ENCODE data around the gene MAN1A1. TPM values are rescaled to one million over a fixed set of nuclear protein-coding genes. Genes with fewer than 3 reads are reported as not detected.

Gene MAN1A1
- polyA plus RNA-seq, 2 of the 4 experiments (the other 2 are of a cell fraction): 0.05 TPM; not detected in 1

DNA sequence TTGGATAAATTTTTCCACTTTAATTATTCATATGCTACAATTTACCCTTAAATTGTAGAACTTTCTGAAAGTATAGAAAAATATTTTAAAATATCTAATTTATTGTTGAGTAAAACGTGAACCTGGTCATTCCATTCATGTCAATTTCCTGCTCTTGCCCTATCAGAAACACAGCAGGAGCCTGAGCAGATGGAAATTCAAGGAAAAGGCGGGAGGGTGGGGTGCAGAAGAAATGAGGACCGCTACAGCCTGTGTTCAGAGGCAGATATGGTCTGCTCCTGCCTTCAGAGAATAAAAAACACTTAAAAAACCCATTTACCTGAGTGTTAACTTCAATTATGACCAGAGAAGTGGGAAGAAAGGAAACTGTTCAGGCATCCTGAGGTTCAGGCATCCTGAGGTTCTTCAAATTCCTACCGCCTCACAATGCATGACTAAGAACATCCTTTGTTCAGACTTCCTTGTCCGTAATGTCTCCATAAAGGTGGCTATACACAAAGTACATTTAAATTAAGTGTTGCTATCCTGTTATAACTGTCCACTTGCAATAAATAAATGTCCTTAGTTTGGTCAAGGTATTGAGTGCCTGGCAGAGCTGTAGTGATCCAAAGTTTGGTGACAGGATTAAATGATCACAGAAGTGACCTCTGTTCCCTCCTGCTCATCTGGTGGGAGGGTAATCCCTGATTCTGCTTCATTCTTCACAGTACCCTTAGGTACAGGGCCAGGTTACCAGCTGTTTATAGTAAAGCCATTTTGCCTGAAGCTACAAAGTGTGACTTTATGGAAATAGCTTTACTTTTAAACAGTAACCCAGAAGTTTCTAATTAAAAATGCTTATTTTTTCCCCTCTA lies 109.1 kb downstream of the MAN1A1 start:
- no peak overlapping the region for H3K4me3 ChIP-seq
- FAIRE-seq (no peak), DNase-seq (ENCODE audit: low read depth in 1 of 2, low spot score in 1 of 2) (no peak), ATAC-seq (no peak)
- H3K4me1 ChIP-seq: no peaks in the 10 kb centered on the region
- H3K9me3 ChIP-seq: no peaks in the 10 kb centered on the region
- WGBS (ENCODE audit: missing lambda C conversion rate): 19% methylated on average over 5 of the region's 5 CpGs
- no peak overlapping the region for H3K27ac ChIP-seq
- H3K4me2 ChIP-seq: no peak overlapping the region
- TF ChIP-seq JUN (IDR thresholded peaks at IDR 0.05): no peak
- no peak for TF ChIP-seq HOXB13 (CRISPR knock-in tag; IDR thresholded peaks at IDR 0.05; ENCODE audit: low read depth)
- no peak for TF ChIP-seq RAD21 (conservative IDR thresholded peaks at IDR 0.05 in 1 of 2, IDR thresholded peaks at IDR 0.05 in 1 of 2)
- no peak for TF ChIP-seq HOXA7 (CRISPR knock-in tag; IDR thresholded peaks at IDR 0.05)
- ChIA-PET CTCF (no interaction called here), POLR2A (no interaction called here)

DNA sequence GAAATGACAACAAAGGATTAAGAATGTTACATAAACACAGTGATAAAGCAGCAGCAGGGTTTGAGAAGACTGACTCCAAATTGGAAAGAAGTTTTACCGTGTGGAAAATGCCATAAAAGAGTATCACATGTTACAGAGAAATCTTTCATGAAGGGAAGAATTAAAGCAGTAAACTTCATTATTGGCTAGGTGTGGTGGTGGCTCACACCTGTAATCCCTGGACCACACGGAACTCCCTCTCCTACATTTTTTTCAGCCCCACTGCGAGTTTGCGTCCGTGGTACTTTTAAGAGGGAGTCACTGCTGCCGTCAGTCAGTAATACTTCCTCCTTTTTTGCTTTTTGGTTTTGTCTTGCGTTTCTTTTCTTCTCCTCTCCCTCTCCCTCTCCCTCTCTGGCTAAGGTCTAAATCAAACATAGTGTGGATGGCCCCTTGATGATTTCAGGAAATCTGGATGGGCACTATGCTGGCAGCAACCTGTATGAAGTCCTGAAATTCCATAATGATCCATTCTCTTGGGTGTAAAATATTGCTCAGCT lies 112.3 kb downstream of the MAN1A1 start:
- ChIA-PET CTCF (no interaction called here), POLR2A (no interaction called here)
- FAIRE-seq: peak; percentile 100
- no peak for ATAC-seq
- H3K27ac ChIP-seq: no peak overlapping the region
- TF ChIP-seq RFX5 (IDR thresholded peaks at IDR 0.05) (no peak), HDAC2 (IDR thresholded peaks at IDR 0.05) (no peak), CBX8 (IDR thresholded peaks at IDR 0.05) (no peak), EHF (CRISPR knock-in tag; IDR thresholded peaks at IDR 0.05) (no peak), SREBF2 (IDR thresholded peaks at IDR 0.05) (no peak), ZC3H11A (IDR thresholded peaks at IDR 0.05) (no peak), FOSL2 (IDR thresholded peaks at IDR 0.05) (no peak), FOSL2 (CRISPR knock-in tag; IDR thresholded peaks at IDR 0.05) (no peak), POLR2AphosphoS2 (conservative IDR thresholded peaks at IDR 0.05; ENCODE audit: low read length) (no peak), KDM5A (IDR thresholded peaks at IDR 0.05) (no peak), HOXB13 (CRISPR knock-in tag; IDR thresholded peaks at IDR 0.05; ENCODE audit: low read depth) (no peak), MAFK (IDR thresholded peaks at IDR 0.05; ENCODE audit: partially characterized antibody) (no peak), CEBPB (IDR thresholded peaks at IDR 0.05) (no peak), PHF8 (IDR thresholded peaks at IDR 0.05; ENCODE audit: borderline replicate concordance, low read depth) (no peak), CHD4 (IDR thresholded peaks at IDR 0.05; ENCODE audit: borderline replicate concordance) (no peak)
- TF ChIP-seq, protein P1, sequence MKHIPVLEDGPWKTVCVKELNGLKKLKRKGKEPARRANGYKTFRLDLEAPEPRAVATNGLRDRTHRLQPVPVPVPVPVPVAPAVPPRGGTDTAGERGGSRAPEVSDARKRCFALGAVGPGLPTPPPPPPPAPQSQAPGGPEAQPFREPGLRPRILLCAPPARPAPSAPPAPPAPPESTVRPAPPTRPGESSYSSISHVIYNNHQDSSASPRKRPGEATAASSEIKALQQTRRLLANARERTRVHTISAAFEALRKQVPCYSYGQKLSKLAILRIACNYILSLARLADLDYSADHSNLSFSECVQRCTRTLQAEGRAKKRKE (CRISPR knock-in tag; IDR thresholded peaks at IDR 0.05; ENCODE audit: low read depth): no peak
- TF ChIP-seq, protein P2, sequence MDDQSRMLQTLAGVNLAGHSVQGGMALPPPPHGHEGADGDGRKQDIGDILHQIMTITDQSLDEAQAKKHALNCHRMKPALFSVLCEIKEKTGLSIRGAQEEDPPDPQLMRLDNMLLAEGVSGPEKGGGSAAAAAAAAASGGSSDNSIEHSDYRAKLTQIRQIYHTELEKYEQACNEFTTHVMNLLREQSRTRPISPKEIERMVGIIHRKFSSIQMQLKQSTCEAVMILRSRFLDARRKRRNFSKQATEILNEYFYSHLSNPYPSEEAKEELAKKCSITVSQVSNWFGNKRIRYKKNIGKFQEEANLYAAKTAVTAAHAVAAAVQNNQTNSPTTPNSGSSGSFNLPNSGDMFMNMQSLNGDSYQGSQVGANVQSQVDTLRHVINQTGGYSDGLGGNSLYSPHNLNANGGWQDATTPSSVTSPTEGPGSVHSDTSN (IDR thresholded peaks at IDR 0.05): no peak
- H3K4me2 ChIP-seq: no peak overlapping the region
- H3K9me3 ChIP-seq: no peaks in the 10 kb centered on the region
- WGBS (ENCODE audit: missing lambda C conversion rate): 51% methylated on average over 7 of the region's 7 CpGs
- H3K4me1 ChIP-seq: no peaks in the 10 kb centered on the region
- H3K4me3 ChIP-seq: no peak overlapping the region
- DNase-seq (ENCODE audit: low read depth in 1 of 2, low spot score in 1 of 2): no peak

DNA sequence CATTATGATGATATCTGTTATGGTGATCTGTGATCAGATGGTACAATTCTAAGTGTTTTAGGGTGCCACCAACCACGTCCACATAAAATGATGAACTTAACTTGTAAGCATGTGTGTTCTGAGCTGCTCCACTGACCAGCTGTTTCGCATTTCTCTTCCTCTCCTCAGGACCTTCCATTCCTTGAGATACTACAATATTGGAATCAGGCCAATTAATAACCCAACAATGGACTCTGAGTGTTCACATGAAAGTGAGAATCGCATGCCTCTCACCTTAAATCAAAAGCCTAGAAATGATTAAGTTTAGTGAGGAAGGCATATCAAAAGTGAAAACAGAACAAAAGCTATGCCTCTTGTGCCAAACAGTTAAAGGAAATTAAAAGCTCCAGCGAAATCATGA lies 114.6 kb downstream of the MAN1A1 start:
- POLR2A ChIA-PET: no interaction called here
- Histone ChIP-seq H3K27ac (no peak overlapping the region), H3K4me2 (no peak overlapping the region), H3K9me3 (no peaks in the 10 kb centered on the region), H3K4me3 (no peak overlapping the region), H3K4me1 (no peaks in the 10 kb centered on the region)
- DNase-seq (ENCODE audit: low read depth in 1 of 2, low spot score in 1 of 2): no peak
- no peak for ATAC-seq
- WGBS (ENCODE audit: missing lambda C conversion rate): 17% methylated on average over 4 of the region's 4 CpGs
- CTCF ChIA-PET: no interaction called here
- TF ChIP-seq CEBPB (IDR thresholded peaks at IDR 0.05) (no peak), HOXA7 (CRISPR knock-in tag; IDR thresholded peaks at IDR 0.05) (no peak), ESRRA (IDR thresholded peaks at IDR 0.05; ENCODE audit: borderline replicate concordance, low read length) (no peak), TP53 (CRISPR knock-in tag; IDR thresholded peaks at IDR 0.05) (no peak), NFE2L2 (conservative IDR thresholded peaks at IDR 0.05; ENCODE audit: low read length) (no peak), CBX8 (IDR thresholded peaks at IDR 0.05) (no peak), MYC (IDR thresholded peaks at IDR 0.05; ENCODE audit: borderline replicate concordance, low read length) (no peak), HOXB5 (CRISPR knock-in tag; IDR thresholded peaks at IDR 0.05) (no peak), HEYL (CRISPR knock-in tag; IDR thresholded peaks at IDR 0.05) (no peak), CBX2 (IDR thresholded peaks at IDR 0.05; ENCODE audit: borderline replicate concordance, low read depth) (no peak), MAFK (IDR thresholded peaks at IDR 0.05; ENCODE audit: partially characterized antibody) (no peak), JUN (IDR thresholded peaks at IDR 0.05) (no peak), EP300 (IDR thresholded peaks at IDR 0.05) (no peak), MAZ (IDR thresholded peaks at IDR 0.05; ENCODE audit: borderline replicate concordance, low read depth, low read length) (no peak), CHD2 (IDR thresholded peaks at IDR 0.05; ENCODE audit: low read length, partially characterized antibody) (no peak), HOXB13 (CRISPR knock-in tag; IDR thresholded peaks at IDR 0.05; ENCODE audit: low read depth) (no peak), EHF (CRISPR knock-in tag; IDR thresholded peaks at IDR 0.05) (no peak), NR3C1 (IDR thresholded peaks at IDR 0.05) (no peak), FOSB (CRISPR knock-in tag; IDR thresholded peaks at IDR 0.05) (no peak)
- TF ChIP-seq, protein P3, sequence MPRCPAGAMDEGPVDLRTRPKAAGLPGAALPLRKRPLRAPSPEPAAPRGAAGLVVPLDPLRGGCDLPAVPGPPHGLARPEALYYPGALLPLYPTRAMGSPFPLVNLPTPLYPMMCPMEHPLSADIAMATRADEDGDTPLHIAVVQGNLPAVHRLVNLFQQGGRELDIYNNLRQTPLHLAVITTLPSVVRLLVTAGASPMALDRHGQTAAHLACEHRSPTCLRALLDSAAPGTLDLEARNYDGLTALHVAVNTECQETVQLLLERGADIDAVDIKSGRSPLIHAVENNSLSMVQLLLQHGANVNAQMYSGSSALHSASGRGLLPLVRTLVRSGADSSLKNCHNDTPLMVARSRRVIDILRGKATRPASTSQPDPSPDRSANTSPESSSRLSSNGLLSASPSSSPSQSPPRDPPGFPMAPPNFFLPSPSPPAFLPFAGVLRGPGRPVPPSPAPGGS (IDR thresholded peaks at IDR 0.05): no peak
- FAIRE-seq: no peak
